Upper lobe of left lung (tissue), 6 donors: Measurements from ENCODE around the gene PTPN6. TPM values are rescaled to one million over a fixed set of nuclear protein-coding genes. Genes with fewer than 3 reads are reported as not detected.
A peak's percentile ranks its signal among the peaks of the same experiment; 100 is the strongest.

Experiments
- ATAC-seq, 2 donors: fragments of 200-7000 bp; cut with Tn5 transposase; one replicate each; pipeline ENCODE4 v1.9.1; 2022; ENCODE audit warnings: mild to moderate bottlenecking in 2 of 2, moderate library complexity in 2 of 2; ENCODE audit not compliant: low FRiP score in 2 of 2
- DNase-seq, 2 donors: peaks; one replicate each; pipeline ENCODE4 v3.0.0-alpha.2; 2019 to 2020
- H3K27ac ChIP-seq, 4 donors: fragments of 200-600 bp; sonication (generic); one replicate each; pipeline ENCODE4 v1.5.1; 2016 to 2019
- H3K27me3 ChIP-seq, 4 donors: fragments of 200-600 bp; sonication (generic); one replicate each; pipeline ENCODE4 v1.5.1; 2017 to 2019
- H3K36me3 ChIP-seq, 4 donors: fragments of 200-600 bp; sonication (generic); one replicate each; pipeline ENCODE4 v1.5.1; 2016 to 2019
- H3K4me1 ChIP-seq, 4 donors: fragments of 200-600 bp; sonication (generic); one replicate each; pipeline ENCODE4 v1.5.1; 2018 to 2019
- H3K4me3 ChIP-seq, 4 donors: fragments of 200-600 bp; sonication (generic); one replicate each; pipeline ENCODE4 v1.5.1; 2017 to 2019; ENCODE audit warnings: mild to moderate bottlenecking in 2 of 4, moderate library complexity in 1 of 4
- H3K9me3 ChIP-seq, 4 donors: fragments of 200-600 bp; sonication (generic); one replicate each; pipeline ENCODE4 v1.5.1; 2018 to 2019
- EP300 ChIP-seq, 4 donors: sonication (generic); formaldehyde crosslinking; IDR thresholded peaks; one replicate each; pipeline ENCODE4 v1.5.1; 2017; ENCODE audit warnings: antibody characterized with exemption in 4 of 4, control low read depth in 2 of 4
- POLR2A ChIP-seq, 4 donors: fragments of 450-650 bp; IDR thresholded peaks; one replicate each; pipeline ENCODE4 v1.5.1; 2016 to 2017; ENCODE audit warnings: antibody characterized with exemption in 4 of 4, mild to moderate bottlenecking in 2 of 4
- POLR2AphosphoS5 ChIP-seq, 2 donors: sonication (generic); formaldehyde crosslinking; IDR thresholded peaks; one replicate each; pipeline ENCODE4 v1.5.1; 2017; ENCODE audit warnings: antibody characterized with exemption in 2 of 2
- WGBS, 2 donors: methylation state at CpG; one replicate each; pipeline ENCODE4 v1.1.5; 2017 to 2018; 5-methylcytosine and 5-hydroxymethylcytosine counted together
- small RNA-seq, 4 donors: library from RNA; depleted of rRNA; stranded (forward); fragments of <200 nt; gene quantifications; one replicate each; pipeline ENCODE3, GENCODE V24; 2016
- total RNA-seq, 6 donors: library from RNA; depleted of rRNA in 4 of 6; stranded (reverse); fragments of >200 nt in 4 of 6; gene quantifications; one replicate each; pipeline versions ENCODE4 v1.1.0 to v1.2.1, GENCODE V29; 2016 to 2021
- TF ChIP-seq, protein P1 (sequence below), 6 experiments: fragments of 450-650 bp in 4 of 6; fragments of 200-600 bp in 2 of 6; sonication (generic) in 2 of 6; IDR thresholded peaks; one replicate each; pipeline ENCODE4 v1.5.1; 2016 to 2019; ENCODE audit warnings: antibody characterized with exemption in 6 of 6
- donor health status: DM: no; HTN: no; CAD: no; lungs with moderate emphysema.
- donor health status: DM: no; HTN: yes; CAD: no; lungs with severe emphysema.

Gene PTPN6
- total RNA-seq, 6 donors from 2014 or later, result 56.3 to 215 (median 114) TPM

DNA sequence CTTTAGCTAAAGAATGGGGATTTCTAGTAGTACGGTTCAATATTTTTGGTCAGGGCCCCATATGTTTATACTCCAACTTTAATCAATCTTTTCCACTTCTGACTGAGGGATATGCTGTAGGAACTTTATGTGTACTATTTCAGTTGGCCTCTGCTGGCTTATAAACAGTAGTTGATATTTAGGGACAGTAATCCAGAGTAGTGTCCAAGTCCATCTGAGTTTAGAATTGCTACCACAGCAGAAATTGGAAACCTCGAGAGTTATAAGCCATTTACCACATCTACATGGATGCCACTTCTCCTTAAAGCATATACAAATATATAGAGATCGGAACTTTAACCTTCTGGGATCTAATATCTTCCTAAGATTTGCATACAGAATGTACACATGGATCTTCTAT is 55.5 kb downstream of the PTPN6 start:
- TF ChIP-seq, protein P1, sequence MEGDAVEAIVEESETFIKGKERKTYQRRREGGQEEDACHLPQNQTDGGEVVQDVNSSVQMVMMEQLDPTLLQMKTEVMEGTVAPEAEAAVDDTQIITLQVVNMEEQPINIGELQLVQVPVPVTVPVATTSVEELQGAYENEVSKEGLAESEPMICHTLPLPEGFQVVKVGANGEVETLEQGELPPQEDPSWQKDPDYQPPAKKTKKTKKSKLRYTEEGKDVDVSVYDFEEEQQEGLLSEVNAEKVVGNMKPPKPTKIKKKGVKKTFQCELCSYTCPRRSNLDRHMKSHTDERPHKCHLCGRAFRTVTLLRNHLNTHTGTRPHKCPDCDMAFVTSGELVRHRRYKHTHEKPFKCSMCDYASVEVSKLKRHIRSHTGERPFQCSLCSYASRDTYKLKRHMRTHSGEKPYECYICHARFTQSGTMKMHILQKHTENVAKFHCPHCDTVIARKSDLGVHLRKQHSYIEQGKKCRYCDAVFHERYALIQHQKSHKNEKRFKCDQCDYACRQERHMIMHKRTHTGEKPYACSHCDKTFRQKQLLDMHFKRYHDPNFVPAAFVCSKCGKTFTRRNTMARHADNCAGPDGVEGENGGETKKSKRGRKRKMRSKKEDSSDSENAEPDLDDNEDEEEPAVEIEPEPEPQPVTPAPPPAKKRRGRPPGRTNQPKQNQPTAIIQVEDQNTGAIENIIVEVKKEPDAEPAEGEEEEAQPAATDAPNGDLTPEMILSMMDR (IDR thresholded peaks at IDR 0.05), result no peak
- TF ChIP-seq POLR2AphosphoS5 (IDR thresholded peaks at IDR 0.05), result no peak
- no peak for TF ChIP-seq EP300 (IDR thresholded peaks at IDR 0.05)
- TF ChIP-seq POLR2A (IDR thresholded peaks at IDR 0.05), result no peak
- no peak overlapping the region for H3K4me3 ChIP-seq
- DNase-seq (no peak), ATAC-seq (no peak)
- peaks cover 18 to 42% (median 33%) of the 10 kb centered on the region in 4 donors for H3K4me1 ChIP-seq
- H3K36me3 ChIP-seq, result peaks cover 0 to 11% (median 2%) of the 10 kb centered on the region in 4 donors
- H3K27me3 ChIP-seq, result no peaks in the 10 kb centered on the region
- H3K9me3 ChIP-seq, result no peaks in the 10 kb centered on the region
- no peak overlapping the region for H3K27ac ChIP-seq
- 88 to 94% methylated on average over 3 of the region's 3 CpGs for WGBS, 2 donors

DNA sequence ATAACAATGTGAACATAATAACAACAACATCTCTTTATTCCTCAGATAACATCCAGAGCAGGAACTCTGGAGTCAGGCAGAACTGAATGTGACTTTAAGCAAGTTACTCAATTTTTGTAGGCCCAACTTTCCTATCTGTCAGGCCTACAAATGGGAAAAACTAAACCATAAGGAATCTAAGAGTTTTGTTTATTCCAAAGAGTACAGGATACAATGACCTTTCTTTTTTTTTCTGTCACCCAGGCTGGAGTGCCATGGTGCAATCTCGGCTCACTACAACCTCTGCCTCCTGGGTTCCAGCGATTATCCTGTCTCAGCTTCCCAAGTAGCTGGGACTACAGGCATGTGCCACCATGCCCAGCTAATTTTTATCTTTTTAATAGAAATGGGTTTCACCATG is 57.7 kb downstream of the PTPN6 start:
- Histone ChIP-seq H3K4me3 (no peak overlapping the region), H3K27ac (peak overlapping the region in 3 of 4 donors; percentile 20 to 45 (median 36)), H3K9me3 (no peaks in the 10 kb centered on the region), H3K36me3 (peaks cover 0 to 19% (median 4%) of the 10 kb centered on the region in 4 donors), H3K27me3 (no peaks in the 10 kb centered on the region), H3K4me1 (peaks cover 18 to 42% (median 33%) of the 10 kb centered on the region in 4 donors)
- no peak for DNase-seq
- no peak for ATAC-seq
- TF ChIP-seq POLR2A (IDR thresholded peaks at IDR 0.05) (no peak), EP300 (IDR thresholded peaks at IDR 0.05) (no peak), POLR2AphosphoS5 (IDR thresholded peaks at IDR 0.05) (no peak)
- TF ChIP-seq, protein P1 (IDR thresholded peaks at IDR 0.05), result no peak
- 58 to 74% methylated on average over 2 of the region's 2 CpGs for WGBS, 2 donors

GRCh38 chr12:7009512-7009911 is 58.4 kb downstream of the PTPN6 start:
- TF ChIP-seq, protein P1 (IDR thresholded peaks at IDR 0.05), result no peak
- TF ChIP-seq POLR2AphosphoS5 (IDR thresholded peaks at IDR 0.05) (no peak), POLR2A (IDR thresholded peaks at IDR 0.05) (no peak), EP300 (IDR thresholded peaks at IDR 0.05) (no peak)
- no peaks in the 10 kb centered on the region for H3K9me3 ChIP-seq
- H3K4me1 ChIP-seq, result peaks cover 18 to 39% (median 32%) of the 10 kb centered on the region in 4 donors

More at GRCh38 chr12:7009512-7009911, 58.4 kb downstream of the PTPN6 start:
- H3K4me3 ChIP-seq, result no peak overlapping the region
- peaks cover 0 to 26% (median 9%) of the 10 kb centered on the region in 4 donors for H3K36me3 ChIP-seq
- DNase-seq (no peak), ATAC-seq (no peak)
- peak overlapping the region in 3 of 4 donors; percentile 20 to 45 (median 36) for H3K27ac ChIP-seq
- no peaks in the 10 kb centered on the region for H3K27me3 ChIP-seq

Small RNA genes within 50 kb of the gene (small RNA-seq; reads per million reads assigned to genes)
- gene MIR141 (357 to 1,333 (median 535) reads per million in 4 donors), gene MIR200C (62.7 to 298 (median 95.4) reads per million in 4 donors), gene RNU7-1 (0 reads per million in 4 donors), gene SCARNA12 (0 to 1.0 (median 0.50) reads per million in 4 donors)

Other genes starting within 250 kb of the PTPN6 start
- gene COPS7A, start 227.3 kb upstream of the PTPN6 start, total RNA-seq, result 10 to 100 TPM; 36.9 to 70.2 (median 63.0) TPM
- gene MLF2, start 198.2 kb upstream of the PTPN6 start, total RNA-seq, result 100 to 1,000 TPM; 136 to 221 (median 144) TPM
- 100 to 1,000 TPM; 142 to 463 (median 224) TPM for gene PTMS, start 185.0 kb upstream of the PTPN6 start, total RNA-seq
- gene LAG3, start 178.8 kb upstream of the PTPN6 start, total RNA-seq, result 1 to 10 TPM in 4 of 6 donors, under 1 TPM in 2; 0.46 to 2.6 (median 1.5) TPM
- 10 to 100 TPM; 10.5 to 86.6 (median 35.6) TPM for gene CD4, start 161.8 kb upstream of the PTPN6 start, total RNA-seq
- gene GPR162, start 129.5 kb upstream of the PTPN6 start, total RNA-seq, result 10 to 100 TPM in 5 of 6 donors, 1 to 10 TPM in 1; 8.1 to 47.1 (median 16.5) TPM
- 10 to 100 TPM in 2 of 6 donors, 1 to 10 TPM in 4; 2.7 to 15.7 (median 7.0) TPM for gene P3H3, start 122.9 kb upstream of the PTPN6 start, total RNA-seq
- 1 to 10 TPM in 2 of 6 donors, under 1 TPM in 3, not detected in 1; 0.44 to 1.4 (median 0.86) TPM for gene GNB3, start 110.4 kb upstream of the PTPN6 start, total RNA-seq
- gene CDCA3, start 100.1 kb upstream of the PTPN6 start, total RNA-seq, result 10 to 100 TPM in 1 of 6 donors, 1 to 10 TPM in 3, under 1 TPM in 1, not detected in 1; 0.39 to 10.3 (median 2.8) TPM
- 10 to 100 TPM; 22.6 to 77.0 (median 35.6) TPM for gene USP5, start 99.2 kb upstream of the PTPN6 start, total RNA-seq
- 100 to 1,000 TPM; 137 to 407 (median 309) TPM for gene TPI1, start 83.8 kb upstream of the PTPN6 start, total RNA-seq
- 10 to 100 TPM; 27.7 to 63.3 (median 35.0) TPM for gene SPSB2, start 78.1 kb upstream of the PTPN6 start, total RNA-seq
- 10 to 100 TPM; 12.0 to 83.2 (median 29.1) TPM for gene LRRC23, start 46.5 kb upstream of the PTPN6 start, total RNA-seq
- 10 to 100 TPM; 33.4 to 44.0 (median 40.7) TPM for gene ENO2, start 36.8 kb upstream of the PTPN6 start, total RNA-seq
- gene ATN1, start 23.4 kb upstream of the PTPN6 start, total RNA-seq, result 100 to 1,000 TPM in 4 of 6 donors, 10 to 100 TPM in 2; 74.7 to 321 (median 133) TPM
- gene RNU7-1, start 7.5 kb upstream of the PTPN6 start, total RNA-seq, result not detected
- 100 to 1,000 TPM in 5 of 6 donors, 10 to 100 TPM in 1; 83.8 to 291 (median 179) TPM for gene C12orf57, start 7.3 kb upstream of the PTPN6 start, total RNA-seq
- gene PHB2, start 19.3 kb downstream of the PTPN6 start, total RNA-seq, result 100 to 1,000 TPM; 101 to 196 (median 140) TPM
- 10 to 100 TPM; 30.4 to 47.4 (median 38.3) TPM for gene EMG1, start 19.6 kb downstream of the PTPN6 start, total RNA-seq
- gene LPCAT3, start 67.1 kb downstream of the PTPN6 start, total RNA-seq, result 100 to 1,000 TPM in 1 of 6 donors, 10 to 100 TPM in 5; 56.3 to 110 (median 84.1) TPM
- 100 to 1,000 TPM; 146 to 338 (median 208) TPM for gene C1S, start 109.4 kb downstream of the PTPN6 start, total RNA-seq
- 100 to 1,000 TPM; 116 to 410 (median 210) TPM for gene C1R, start 141.1 kb downstream of the PTPN6 start, total RNA-seq
- 100 to 1,000 TPM in 1 of 6 donors, 10 to 100 TPM in 5; 55.9 to 224 (median 82.7) TPM for gene C1RL, start 157.9 kb downstream of the PTPN6 start, total RNA-seq
- 1 to 10 TPM in 2 of 6 donors, not detected in 4; 1.8 to 6.9 TPM for gene RBP5, start 177.5 kb downstream of the PTPN6 start, total RNA-seq
- gene CLSTN3, start 179.0 kb downstream of the PTPN6 start, total RNA-seq, result 100 to 1,000 TPM in 1 of 6 donors, 10 to 100 TPM in 5; 14.4 to 111 (median 39.0) TPM
- gene PEX5, start 238.3 kb downstream of the PTPN6 start, total RNA-seq, result 10 to 100 TPM; 40.4 to 69.1 (median 49.2) TPM